K562 (cell line): ENCODE results near the gene ITGB2. TPM values are rescaled to one million over a fixed set of nuclear protein-coding genes. Genes with fewer than 3 reads are reported as not detected.

Experiments used
- BRF1 ChIP-seq: IDR thresholded peaks from 3 replicates; pipeline ENCODE4 v1.6.1; 2011; ENCODE audit warnings: borderline replicate concordance, mild to moderate bottlenecking; ENCODE audit not compliant: insufficient read length; ENCODE audit errors: extremely low read depth
- FOXP1 ChIP-seq: sonication (generic); formaldehyde crosslinking; IDR thresholded peaks from 2 replicates; pipeline ENCODE4 v1.8.0; 2022; ENCODE audit warnings: mild to moderate bottlenecking, missing genetic modification reagents
- MAFF ChIP-seq: IDR thresholded peaks from 2 replicates; pipeline ENCODE4 v1.6.1; 2012; ENCODE audit warnings: low read length, improper control_type of control experiment
- NCOA6 ChIP-seq: fragments of 450-650 bp; IDR thresholded peaks from 2 replicates; pipeline ENCODE4 v1.6.1; 2017; ENCODE audit warnings: mild to moderate bottlenecking
- NFE2L1 ChIP-seq: fragments of 450-650 bp; IDR thresholded peaks from 2 replicates; pipeline ENCODE4 v1.6.1; 2016; ENCODE audit warnings: missing genetic modification characterization, low read depth, mild to moderate bottlenecking, missing compliant biosample characterization, moderate library complexity, borderline replicate concordance
- PYGO2 ChIP-seq: fragments of 450-650 bp; IDR thresholded peaks from 2 replicates; pipeline ENCODE4 v1.6.1; 2016; ENCODE audit warnings: mild to moderate bottlenecking, missing genetic modification characterization, moderate library complexity, missing compliant biosample characterization
- RBM17 ChIP-seq: fragments of 200-400 bp; formaldehyde crosslinking; IDR thresholded peaks from 2 replicates; pipeline ENCODE4 v1.6.1; 2017; ENCODE audit warnings: low read depth, mild to moderate bottlenecking, low read length, borderline replicate concordance
- STAT5A ChIP-seq: IDR thresholded peaks from 2 replicates; pipeline ENCODE4 v1.6.1; 2012; ENCODE audit warnings: low read length, inconsistent platforms, borderline replicate concordance
- ZNF175 ChIP-seq: fragments of 200-800 bp; sonication (Bioruptor generic); IDR thresholded peaks from 2 replicates; pipeline ENCODE4 v1.6.1; 2016; ENCODE audit warnings: low read depth, mild to moderate bottlenecking, missing genetic modification characterization, missing compliant biosample characterization
- ZNF311 ChIP-seq: fragments of 250-450 bp; sonication (Bioruptor Pico); IDR thresholded peaks from 2 replicates; pipeline ENCODE4 v1.4.0; 2020; ENCODE audit warnings: mild to moderate bottlenecking, moderate library complexity
- ZNF584 ChIP-seq: fragments of 200-800 bp; sonication (Bioruptor generic); IDR thresholded peaks from 2 replicates; pipeline ENCODE4 v1.6.1; 2016; ENCODE audit warnings: low read depth, mild to moderate bottlenecking, missing genetic modification characterization, missing compliant biosample characterization
- polyA plus RNA-seq, 8 experiments: library from polyadenylated mRNA; depleted of rRNA in 4 of 8; stranded (reverse) in 5 of 8; unstranded in 3 of 8; fragments of >200 nt; fragmentation: Nextera tagmentation in 2 of 8; fragmentation: Illumina TruSeq in 1 of 8; extraction: Ambion mirVana in 2 of 8; extraction: Trizol in 1 of 8; gene quantifications; 2 replicates each; pipeline versions ENCODE4 v1.2.1 to v1.2.3, GENCODE V29; 2011 to 2014; ENCODE audit warnings: inconsistent platforms in 1 of 8, missing spikeins in 1 of 8
- total RNA-seq, 7 experiments: library from RNA; depleted of rRNA in 6 of 7; stranded (reverse); fragments of >200 nt in 6 of 7; fragmentation: Illumina TruSeq in 2 of 7; extraction: Trizol in 2 of 7; gene quantifications; 2 replicates each; pipeline versions ENCODE4 v1.2.1 to v1.2.3, GENCODE V29; 2011 to 2021; ENCODE audit warnings: low replicate concordance in 1 of 7
- TF ChIP-seq, protein P1 (sequence below), 2 experiments: fragments of 450-650 bp; IDR thresholded peaks; 2 replicates each; pipeline ENCODE4 v1.6.1; 2016; ENCODE audit warnings: mild to moderate bottlenecking in 2 of 2, borderline replicate concordance in 1 of 2, low read depth in 1 of 2, moderate library complexity in 1 of 2
- TF ChIP-seq, protein P2 (sequence below): fragments of 250-450 bp; sonication (Bioruptor Pico); IDR thresholded peaks from 2 replicates; pipeline ENCODE4 v1.5.0; 2020; ENCODE audit warnings: mild to moderate bottlenecking
- TF ChIP-seq, protein P3 (sequence below): sonication (generic); formaldehyde crosslinking; IDR thresholded peaks from 2 replicates; pipeline ENCODE4 v1.8.0; 2022; ENCODE audit warnings: missing genetic modification reagents, mild to moderate bottlenecking, borderline replicate concordance

The ITGB2 gene
- total and polyA plus RNA-seq, 9 of the 15 experiments (the other 6 are each of a cell fraction or from before 2014, with no cell fraction given) = 0.07 to 1.3 (median 0.51) TPM; not detected in 2

DNA sequence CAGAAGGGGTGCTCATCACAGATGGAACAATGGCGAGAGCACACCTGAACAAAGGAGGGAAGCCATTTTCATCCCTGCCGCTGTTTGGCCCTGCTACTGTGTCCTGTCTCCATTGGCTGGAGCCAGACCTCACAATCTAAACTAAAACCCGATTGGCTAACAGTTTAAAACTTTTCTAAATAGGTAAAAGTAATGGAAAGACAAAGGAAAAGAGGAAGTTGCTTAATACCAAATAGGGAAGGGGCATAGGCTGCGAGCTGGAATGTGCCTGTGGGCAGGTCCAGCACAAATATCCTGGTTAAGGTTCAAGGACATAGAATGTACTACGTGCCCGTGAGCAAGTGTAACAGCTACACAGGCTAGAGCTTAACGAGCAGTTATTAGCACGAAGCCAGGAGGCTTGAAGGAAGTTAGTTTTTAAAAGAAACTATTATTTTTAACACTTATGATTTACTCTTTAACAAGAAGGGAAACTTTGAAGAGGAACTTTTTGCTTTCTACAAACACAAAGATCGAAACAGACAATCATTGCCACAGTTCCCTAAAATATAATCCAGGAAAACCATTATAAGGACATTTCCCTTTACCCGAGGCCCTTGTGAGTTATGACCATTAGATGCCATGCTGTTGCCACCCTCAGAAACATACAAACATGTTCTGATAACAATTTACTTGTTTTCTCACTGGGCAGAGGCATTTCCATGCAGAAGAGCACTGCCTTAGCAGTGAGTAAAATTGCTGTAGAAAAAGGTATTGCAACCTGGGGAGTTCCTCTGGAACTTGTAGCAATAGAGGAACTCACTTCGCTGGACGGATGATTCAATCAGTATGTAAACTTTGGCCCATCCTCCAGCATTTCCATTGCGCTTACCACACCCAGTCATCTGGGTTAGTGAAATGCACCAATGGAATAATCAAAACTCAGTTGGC, 42.4 kb downstream of the ITGB2 start (continued):
- no peak for TF ChIP-seq RBM17
- TF ChIP-seq ZNF311 (CRISPR knock-in tag) = peak; percentile 10; the same call in 1 of the 2 replicates
- no peak for TF ChIP-seq FOXP1
- TF ChIP-seq, protein P1, sequence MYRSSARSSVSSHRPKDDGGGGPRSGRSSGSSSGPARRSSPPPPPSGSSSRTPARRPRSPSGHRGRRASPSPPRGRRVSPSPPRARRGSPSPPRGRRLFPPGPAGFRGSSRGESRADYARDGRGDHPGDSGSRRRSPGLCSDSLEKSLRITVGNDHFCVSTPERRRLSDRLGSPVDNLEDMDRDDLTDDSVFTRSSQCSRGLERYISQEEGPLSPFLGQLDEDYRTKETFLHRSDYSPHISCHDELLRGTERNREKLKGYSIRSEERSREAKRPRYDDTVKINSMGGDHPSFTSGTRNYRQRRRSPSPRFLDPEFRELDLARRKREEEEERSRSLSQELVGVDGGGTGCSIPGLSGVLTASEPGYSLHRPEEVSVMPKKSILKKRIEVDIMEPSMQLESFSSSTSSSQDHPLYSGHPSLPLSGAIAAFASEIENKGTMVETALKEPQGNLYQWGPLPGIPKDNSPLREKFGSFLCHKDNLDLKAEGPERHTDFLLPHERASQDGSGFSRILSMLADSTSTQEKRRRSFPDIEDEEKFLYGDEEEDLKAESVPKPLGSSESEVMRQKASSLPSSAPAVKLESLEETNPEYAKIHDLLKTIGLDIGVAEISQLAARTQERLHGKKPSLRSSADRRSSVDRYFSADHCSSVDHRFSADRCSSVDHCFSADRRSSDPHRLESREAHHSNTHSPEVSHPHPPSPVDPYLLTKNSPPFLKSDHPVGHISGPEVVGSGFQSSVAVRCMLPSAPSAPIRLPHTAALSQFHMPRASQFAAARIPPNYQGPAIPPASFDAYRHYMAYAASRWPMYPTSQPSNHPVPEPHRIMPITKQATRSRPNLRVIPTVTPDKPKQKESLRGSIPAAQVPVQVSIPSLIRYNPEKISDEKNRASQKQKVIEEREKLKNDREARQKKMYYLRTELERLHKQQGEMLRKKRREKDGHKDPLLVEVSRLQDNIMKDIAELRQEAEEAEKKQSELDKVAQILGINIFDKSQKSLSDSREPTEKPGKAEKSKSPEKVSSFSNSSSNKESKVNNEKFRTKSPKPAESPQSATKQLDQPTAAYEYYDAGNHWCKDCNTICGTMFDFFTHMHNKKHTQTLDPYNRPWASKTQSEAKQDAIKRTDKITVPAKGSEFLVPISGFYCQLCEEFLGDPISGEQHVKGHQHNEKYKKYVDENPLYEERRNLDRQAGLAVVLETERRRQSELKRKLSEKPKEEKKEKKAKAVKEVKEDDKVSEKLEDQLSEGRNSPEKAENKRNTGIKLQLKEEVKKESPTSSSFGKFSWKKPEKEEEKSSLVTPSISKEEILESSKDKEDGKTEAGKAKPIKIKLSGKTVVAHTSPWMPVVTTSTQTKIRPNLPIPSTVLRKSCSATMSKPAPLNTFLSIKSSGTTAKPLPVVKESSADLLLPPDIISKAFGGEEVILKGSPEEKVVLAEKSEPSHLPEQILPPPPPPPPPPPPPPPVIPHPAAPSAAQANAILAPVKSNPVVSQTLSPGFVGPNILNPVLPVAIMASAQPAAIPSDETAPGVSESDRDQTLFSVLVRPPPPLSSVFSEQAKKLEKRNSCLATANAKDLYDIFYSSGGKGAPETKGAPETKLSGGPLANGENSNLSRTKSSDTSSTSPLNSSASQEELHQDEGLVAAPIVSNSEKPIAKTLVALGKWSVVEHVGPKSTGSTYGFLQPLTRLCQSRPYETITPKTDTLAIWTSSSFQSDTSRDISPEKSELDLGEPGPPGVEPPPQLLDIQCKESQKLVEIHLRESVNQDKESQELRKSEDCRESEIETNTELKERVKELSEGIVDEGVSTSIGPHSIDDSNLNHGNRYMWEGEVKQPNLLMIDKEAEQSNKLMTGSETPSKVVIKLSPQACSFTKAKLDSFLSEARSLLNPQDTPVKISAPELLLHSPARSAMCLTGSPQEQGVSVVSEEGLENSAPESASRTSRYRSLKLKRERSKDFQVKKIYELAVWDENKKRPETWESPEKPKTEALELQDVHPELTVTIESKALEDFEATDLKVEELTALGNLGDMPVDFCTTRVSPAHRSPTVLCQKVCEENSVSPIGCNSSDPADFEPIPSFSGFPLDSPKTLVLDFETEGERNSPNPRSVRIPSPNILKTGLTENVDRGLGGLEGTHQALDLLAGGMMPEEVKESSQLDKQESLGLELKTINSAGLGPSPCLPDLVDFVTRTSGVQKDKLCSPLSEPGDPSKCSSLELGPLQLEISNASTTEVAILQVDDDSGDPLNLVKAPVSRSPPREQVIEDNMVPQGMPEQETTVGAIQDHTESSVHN (IDR thresholded peaks at IDR 0.05; ENCODE audit: borderline replicate concordance in 1 of 2, low read depth in 1 of 2) = no peak
- TF ChIP-seq, protein P2, sequence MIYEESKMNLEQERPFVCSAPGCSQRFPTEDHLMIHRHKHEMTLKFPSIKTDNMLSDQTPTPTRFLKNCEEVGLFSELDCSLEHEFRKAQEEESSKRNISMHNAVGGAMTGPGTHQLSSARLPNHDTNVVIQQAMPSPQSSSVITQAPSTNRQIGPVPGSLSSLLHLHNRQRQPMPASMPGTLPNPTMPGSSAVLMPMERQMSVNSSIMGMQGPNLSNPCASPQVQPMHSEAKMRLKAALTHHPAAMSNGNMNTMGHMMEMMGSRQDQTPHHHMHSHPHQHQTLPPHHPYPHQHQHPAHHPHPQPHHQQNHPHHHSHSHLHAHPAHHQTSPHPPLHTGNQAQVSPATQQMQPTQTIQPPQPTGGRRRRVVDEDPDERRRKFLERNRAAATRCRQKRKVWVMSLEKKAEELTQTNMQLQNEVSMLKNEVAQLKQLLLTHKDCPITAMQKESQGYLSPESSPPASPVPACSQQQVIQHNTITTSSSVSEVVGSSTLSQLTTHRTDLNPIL (CRISPR knock-in tag) = no peak
- peak; percentile 38; the same call in 1 of the 2 replicates for TF ChIP-seq PYGO2 (tag)
- no peak for TF ChIP-seq NFE2L1 (tag)
- no peak for TF ChIP-seq MAFF
- peak; percentile 64 for TF ChIP-seq ZNF175 (CRISPR knock-in tag)
- TF ChIP-seq BRF1 = no peak
- no peak for TF ChIP-seq NCOA6
- 0 out of 2 replicates have a peak, but pooled peaks have one; percentile 11 for TF ChIP-seq STAT5A
- peak; percentile 88 for TF ChIP-seq ZNF584 (CRISPR knock-in tag)
- TF ChIP-seq, protein P3, sequence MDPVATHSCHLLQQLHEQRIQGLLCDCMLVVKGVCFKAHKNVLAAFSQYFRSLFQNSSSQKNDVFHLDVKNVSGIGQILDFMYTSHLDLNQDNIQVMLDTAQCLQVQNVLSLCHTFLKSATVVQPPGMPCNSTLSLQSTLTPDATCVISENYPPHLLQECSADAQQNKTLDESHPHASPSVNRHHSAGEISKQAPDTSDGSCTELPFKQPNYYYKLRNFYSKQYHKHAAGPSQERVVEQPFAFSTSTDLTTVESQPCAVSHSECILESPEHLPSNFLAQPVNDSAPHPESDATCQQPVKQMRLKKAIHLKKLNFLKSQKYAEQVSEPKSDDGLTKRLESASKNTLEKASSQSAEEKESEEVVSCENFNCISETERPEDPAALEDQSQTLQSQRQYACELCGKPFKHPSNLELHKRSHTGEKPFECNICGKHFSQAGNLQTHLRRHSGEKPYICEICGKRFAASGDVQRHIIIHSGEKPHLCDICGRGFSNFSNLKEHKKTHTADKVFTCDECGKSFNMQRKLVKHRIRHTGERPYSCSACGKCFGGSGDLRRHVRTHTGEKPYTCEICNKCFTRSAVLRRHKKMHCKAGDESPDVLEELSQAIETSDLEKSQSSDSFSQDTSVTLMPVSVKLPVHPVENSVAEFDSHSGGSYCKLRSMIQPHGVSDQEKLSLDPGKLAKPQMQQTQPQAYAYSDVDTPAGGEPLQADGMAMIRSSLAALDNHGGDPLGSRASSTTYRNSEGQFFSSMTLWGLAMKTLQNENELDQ (CRISPR knock-in tag) = no peak
